Hematopoietic multipotent progenitor cell treated with erythropoietin and hydrocortisone succinate and interleukin-3 and kit ligand, for 8 days (in vitro differentiated cells): Measurements from ENCODE around the gene NRIP2.
"Not testable (repeated sequence)": the region's sequence is repeated elsewhere in the genome, so short reads cannot be mapped to it uniquely, and the experiment has no call there.

Source experiments
- DNase-seq: peaks from one replicate; pipeline ENCODE4 v3.0.0-alpha.2; 2015

The NRIP2 gene, protein sequence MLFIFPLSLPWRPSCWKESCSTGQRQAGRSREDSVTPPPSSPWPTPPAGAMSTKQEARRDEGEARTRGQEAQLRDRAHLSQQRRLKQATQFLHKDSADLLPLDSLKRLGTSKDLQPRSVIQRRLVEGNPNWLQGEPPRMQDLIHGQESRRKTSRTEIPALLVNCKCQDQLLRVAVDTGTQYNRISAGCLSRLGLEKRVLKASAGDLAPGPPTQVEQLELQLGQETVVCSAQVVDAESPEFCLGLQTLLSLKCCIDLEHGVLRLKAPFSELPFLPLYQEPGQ

GRCh38 chr12:2834581-2835491, at the start of gene NRIP2:
NRIP2 (minus strand) TSS chr12:2835035; CDS start chr12:2834983, 52 bp downstream.
- DNase-seq, result no peak

GRCh38 chr12:2879853-2880252, 45.0 kb upstream of the NRIP2 start:
- DNase-seq, result peak; percentile 88

DNA sequence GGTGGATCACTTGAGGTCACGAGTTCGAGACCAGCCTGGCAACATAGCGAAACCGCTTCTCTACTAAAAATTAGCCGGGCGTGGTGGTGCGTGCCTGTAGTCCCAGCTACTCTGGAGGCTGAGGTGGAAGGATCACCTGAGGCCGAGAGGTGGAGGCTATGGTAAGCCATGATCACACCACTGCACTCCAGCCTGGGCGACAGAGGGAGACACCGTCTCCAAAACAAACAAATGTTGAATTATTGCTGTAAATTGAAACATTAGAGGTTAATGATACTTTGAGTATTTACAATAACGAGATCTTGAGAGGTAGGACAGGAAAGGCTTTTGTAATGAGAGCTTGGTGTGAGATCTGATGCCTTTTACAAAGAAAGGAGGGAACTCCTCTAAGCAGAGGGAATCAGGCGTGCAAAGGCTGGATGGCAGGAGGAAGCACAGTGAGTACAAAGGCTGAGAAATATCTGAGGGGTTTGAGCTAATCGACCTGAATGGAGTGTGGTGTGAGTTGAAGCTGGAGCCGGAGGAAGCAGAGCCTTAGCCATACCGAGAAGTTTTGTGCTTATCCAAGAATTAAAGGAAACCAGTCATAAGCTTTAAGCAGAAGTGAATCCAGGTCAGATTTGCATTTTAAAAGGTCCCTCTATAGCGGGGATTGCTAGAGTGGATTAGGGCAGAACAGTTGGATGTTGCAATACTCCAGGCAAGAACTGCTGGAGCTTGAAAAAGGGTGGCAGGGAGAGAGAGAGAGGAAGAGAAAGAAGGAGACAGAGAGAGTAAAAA, 43.3 kb upstream of the NRIP2 start:
- no peak for DNase-seq

DNA sequence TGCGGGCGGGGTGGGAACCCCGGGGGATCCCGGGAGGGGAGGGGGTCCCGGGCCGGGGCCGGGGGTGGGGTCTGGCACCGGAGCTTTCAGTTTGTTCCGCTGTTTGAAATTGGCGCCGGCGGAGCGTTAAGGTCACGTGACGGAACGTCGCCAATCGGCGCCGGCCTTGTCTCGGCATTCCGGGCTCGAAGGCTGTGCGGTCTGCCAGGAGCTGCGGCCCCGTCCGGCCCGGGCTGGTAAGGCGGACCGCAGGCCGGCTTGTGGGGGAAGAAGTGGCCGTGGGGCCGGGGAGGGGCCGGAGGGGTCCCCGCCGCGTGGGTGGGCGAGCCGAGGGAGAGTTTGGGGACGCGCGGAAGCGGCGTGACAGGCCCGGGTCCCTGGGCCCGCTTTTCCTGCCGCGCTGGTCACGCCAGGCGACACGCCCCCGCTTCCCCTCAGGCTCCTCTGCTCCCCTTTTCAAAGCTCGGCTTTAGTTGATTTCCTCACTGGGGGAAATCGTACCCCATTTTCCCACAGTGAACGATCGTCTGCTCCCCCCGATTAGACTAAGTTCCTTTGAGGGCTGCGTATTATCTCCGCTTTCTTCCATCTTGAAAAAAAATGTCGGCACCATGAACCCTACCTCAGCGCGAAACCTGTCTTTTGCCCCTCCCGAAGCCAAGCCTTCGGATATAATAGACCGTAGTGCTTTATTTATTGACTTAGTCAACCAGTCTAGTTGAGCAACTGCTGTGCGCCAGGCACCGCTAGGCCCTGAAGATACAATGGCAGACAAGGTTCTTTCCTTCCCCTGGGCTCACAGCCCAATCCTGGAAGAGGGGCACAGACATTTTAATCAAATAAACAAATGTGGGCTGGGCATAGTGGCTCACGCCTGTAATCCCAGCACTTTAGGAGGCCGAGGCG, 42.5 kb upstream of the NRIP2 start, which contains the start of the genes FOXM1 and RHNO1:
FOXM1 (minus strand) TSS at position 128 of the 906 bp plus-strand sequence. CDS start 2,696 bp downstream, outside the sequence.
RHNO1 (plus strand) TSS at position 177 of the 906 bp plus-strand sequence. CDS start 8,144 bp downstream, outside the sequence.
- DNase-seq, result peak; percentile 87

- peak; percentile 61 for DNase-seq
Observed at GRCh38 chr12:2876431-2877046, 41.7 kb upstream of the NRIP2 start.

DNA sequence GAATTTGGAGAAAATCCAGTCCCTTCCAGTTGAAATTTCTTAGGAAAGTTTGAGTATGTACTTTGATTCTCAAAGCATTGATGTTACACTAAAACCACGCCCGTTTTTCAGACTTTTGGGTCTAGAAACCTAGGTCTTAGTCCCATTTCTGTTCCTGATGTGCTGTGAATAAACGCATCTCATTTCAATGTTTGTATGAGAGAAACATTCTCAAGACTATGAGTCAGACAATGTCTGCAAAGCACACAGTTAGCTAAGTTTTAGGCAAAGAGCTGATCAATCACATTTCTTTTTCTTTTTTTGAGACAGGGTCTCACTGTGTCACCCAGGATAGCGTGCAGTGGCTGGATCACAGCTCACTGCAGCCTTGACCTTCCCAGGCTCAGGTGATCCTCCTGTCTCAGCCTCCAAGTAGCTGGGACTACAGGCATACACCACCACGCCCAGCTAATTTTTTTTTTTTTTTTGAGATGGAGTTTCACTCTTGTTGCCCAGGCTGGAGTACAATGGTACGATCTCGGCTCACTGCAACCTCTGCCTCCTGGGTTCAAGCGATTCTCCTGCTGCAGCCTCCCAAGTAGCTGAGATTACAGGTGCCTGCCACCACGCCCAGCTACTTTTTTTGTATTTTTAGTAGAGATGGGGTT, 34.3 kb upstream of the NRIP2 start:
- DNase-seq, result not testable (repeated sequence)

GRCh38 chr12:2864198-2864597, 29.4 kb upstream of the NRIP2 start:
- DNase-seq, result no peak

DNA sequence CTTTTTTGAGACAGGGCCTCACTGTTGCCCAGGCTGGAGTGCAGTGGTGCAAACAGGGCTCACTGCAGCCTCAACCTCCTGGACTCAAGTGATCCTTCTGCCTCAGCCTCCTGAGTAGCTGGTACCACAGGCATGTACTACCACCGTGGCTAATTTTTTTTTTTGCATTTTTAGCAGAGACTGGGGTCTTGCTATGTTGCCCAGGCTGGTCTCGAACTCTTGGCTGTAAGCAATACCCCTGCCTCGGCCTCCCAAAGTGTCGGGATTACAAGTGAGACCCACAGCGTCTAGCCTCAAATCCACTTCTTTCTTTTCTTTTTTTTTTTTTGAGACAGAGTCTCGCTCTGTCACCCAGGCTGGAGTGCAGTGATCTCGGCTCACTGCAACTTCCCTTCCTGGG, 28.6 kb upstream of the NRIP2 start:
- not testable (repeated sequence) for DNase-seq

DNA sequence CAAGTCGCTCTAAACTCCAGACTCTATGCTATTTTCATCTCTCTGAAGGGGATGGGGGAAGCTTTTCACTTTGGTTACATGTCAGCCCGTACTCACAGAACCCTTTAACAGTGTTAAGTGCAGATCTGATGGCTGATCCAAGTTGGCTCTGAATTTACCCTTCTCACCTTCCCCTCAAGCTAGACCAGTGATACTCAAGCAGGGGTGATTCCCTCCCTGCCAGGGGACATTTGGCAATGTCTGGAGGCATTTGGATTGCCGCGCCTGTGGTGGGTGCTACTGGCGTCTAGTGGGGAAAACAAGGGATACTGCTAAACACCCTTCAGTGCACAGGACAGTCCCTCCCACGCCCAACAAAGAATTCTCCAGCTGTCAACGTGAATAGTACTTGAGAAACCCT, 28.0 kb upstream of the NRIP2 start:
- no peak for DNase-seq

- no peak for DNase-seq
Observed at GRCh38 chr12:2860170-2860569, 25.3 kb upstream of the NRIP2 start.

DNA sequence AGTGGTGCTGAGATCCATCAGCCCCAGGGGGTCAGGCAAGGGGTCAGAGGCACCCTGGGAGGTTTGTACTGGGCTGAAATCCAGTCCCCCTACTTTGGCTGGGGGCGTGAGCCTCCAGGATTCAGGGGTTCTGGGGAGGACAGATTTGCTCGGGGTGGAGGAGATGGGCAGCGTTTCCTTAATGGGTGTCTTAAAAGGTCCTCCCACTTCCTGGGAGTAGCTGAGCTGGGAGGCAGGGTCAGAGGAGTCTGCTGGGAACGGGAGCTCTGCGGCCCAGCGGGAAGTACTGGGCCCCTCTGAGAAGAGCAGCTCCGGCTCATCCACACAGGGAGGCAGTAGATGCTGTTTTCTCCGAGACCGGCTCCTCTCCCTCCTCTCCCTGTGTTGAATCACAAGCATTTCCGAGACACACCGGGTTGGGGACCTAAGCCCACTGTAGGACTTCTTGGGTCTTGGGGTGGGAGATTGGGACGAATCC, 24.1 kb upstream of the NRIP2 start:
- no peak for DNase-seq

DNA sequence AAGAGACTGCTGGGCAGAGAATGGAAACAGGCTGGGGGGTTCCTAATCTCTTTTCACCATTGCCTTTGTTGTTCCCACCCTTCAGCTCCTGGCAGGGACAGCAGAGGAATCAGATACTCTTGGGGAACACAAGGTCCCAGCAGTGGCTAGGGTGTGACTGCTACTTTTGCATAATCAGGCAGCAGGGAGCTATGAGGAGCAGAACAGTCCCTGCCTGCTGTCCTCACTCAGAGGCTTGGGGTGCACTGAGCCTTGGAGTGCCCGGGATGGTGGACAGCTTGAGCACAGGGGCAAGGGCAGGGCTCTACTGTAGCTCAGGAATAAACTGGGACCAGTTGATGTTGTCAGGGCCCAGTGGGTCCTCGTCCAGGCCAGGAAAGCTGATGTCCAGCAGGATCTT, 23.5 kb upstream of the NRIP2 start:
- peak; percentile 33 for DNase-seq

- DNase-seq, result no peak
Observed at GRCh38 chr12:2857576-2857975, 22.7 kb upstream of the NRIP2 start.

DNA sequence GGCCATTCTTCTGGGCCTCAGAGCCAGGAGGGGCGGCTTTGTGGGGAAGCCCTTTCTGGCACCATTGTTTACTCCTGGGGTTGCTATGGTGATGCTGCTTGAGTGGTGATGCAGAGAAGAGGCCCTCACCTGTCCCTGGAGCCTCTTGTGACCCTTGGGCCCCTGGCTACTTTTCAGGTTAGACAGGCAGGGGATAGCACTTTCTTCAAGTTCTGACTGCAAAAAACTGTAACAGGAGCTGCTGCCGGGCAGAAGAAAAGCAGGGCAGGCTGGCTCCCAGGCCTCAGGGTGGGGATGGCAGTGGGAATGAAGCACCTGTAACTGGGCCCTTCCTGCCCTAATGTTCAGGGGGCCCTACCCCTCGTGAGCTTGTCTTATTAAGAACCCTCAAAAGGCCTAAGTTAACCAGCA, 22.2 kb upstream of the NRIP2 start, which contains the start of gene TEX52:
TEX52 (minus strand) TSS at position 19 of the 411 bp plus-strand sequence; CDS start at position 6, 13 bp downstream.
- no peak for DNase-seq

- no peak for DNase-seq
Observed at GRCh38 chr12:2856051-2856450, 21.2 kb upstream of the NRIP2 start.

DNA sequence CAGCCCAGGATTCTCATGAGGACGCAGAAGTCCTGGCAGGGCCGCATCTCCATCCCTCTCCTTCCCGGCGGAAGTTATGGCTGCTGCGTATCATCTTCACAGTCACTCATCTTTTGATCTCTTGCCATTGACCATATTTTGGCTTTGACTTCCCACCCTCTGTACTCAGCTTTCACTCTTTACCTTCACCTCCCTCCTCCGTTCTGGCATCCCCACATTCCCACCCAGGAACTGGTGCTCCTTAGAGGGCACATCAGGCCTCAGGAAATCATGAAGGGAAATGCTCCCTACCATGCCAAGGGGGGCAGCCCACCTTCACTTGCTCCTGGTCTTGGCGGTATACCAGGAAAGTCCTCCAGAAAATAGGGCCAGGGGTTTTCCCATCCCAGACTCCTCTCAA, 20.7 kb upstream of the NRIP2 start:
- no peak for DNase-seq

GRCh38 chr12:2854669-2855453, 20.0 kb upstream of the NRIP2 start:
- no peak for DNase-seq

GRCh38 chr12:2853626-2854025, 18.8 kb upstream of the NRIP2 start:
- DNase-seq, result peak; percentile 68

DNA sequence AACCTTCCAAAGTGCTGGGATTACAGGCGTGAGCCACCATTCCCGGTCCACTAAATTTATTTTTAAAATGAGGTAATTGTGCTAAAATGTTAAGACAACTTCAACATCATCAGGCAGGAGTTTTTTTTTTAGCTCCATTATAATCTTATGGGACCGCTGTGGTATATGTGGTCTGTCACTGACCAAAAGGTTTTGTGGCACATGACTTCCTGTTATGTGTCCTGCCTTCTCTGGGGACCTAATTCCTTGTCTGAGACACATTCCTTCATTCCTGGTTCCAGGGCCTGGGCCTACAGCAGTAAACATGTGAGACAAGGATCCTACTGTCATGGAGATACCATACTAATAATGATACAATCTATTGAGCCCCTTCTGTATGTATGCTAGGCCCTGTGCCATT, 17.1 kb upstream of the NRIP2 start:
- DNase-seq, result no peak

- no peak for DNase-seq
Observed at GRCh38 chr12:2845280-2845679, 10.4 kb upstream of the NRIP2 start.
